HL-60/S4 treated with phorbol 12-myristate 13-acetate at 8.2 ng/mL for 4 days and 3 days (cell line): Measurements from ENCODE around the gene SLC28A1.

ENCODE experiments used
- in situ Hi-C: fragments of 300-500 bp; cut with MboI; formaldehyde crosslinking; loops from 2 replicates; pipeline ENCODE4 v1.15.0; 2022; ENCODE audit warnings: low sequenced_read_pairs

The SLC28A1 gene

GRCh38 chr15:84885801-84886200, 1.3 kb downstream of the SLC28A1 start:
- in situ Hi-C loops = no loop called here

DNA sequence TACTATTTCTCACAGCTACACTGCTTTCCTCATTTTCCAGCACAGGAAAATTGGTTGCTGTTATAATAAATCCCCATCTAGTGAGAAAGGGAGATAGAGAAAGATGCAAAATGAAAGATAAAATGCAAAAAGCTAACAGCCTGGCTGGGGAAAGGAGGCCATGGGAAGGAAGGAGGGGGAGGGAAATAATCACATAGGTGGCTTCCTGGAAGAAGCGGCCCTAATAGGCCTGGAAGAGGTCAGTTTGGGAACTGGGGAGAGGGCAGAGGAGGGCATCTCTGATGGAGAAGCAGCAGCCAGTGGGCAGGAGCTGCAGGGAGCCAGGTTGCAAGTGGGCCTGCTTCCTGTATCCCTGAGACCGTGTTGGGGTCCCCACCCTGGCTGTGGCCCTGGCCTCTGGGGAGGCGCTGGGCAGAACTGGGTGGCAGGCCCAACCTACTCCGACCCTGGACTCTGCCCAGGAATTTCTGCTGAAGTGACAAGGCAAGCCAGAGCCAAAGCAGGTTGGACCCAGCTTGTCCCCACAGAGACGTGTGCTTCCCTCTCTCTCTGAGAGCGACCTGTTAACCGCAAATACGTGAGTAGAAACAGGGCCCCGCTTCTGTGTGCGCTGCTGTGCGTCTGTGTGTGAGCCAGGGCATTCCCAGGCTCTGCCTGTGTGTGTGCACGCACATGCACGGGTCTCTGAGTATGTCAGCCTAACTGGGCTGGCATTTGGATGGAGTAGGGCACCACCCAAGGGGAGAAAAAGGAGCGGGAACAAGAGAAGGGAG, 1.9 kb downstream of the SLC28A1 start:
- in situ Hi-C loops = no loop called here

GRCh38 chr15:84886984-84887299, 2.5 kb downstream of the SLC28A1 start:
- in situ Hi-C loops = no loop called here

DNA sequence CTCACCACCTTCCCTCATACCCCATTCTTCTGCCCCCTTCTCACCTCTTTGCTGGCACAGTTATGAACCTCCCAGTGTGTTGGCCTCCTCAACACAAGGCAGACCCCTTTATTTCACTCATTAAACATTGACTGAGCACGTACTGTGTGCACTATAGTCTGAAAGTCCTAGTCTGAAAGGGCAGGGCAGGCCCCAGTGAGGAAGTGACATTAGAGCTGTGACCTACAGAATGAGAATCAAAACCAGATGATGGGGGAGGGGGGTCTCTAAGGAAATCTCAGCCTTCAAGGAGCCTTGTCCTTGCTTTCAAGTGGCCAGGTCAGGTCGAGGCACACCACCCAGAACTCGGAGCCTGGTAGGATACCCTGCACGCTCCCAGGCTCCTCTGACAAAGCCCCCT, 3.5 kb downstream of the SLC28A1 start:
- in situ Hi-C loops = no loop called here

DNA sequence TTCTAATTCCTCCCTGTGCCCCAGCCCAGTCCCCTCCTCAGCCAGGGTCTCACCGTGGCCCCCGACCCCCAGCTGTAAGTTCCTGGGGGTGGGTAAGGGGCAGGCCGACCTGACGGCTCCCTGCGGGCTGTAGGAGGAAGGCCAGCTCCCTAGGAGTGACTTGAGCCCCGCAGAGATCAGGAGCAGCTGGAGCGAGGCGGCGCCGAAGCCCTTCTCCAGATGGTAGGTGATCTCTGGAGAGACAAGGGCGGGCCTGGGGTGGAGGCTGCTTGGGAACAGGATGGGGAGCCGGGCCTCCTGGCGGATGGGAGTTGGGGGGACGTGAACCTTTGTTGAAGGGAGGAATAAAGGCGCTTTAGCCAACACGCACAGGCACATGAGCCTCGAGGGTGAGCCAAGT, 4.2 kb downstream of the SLC28A1 start:
- in situ Hi-C loops = no loop called here

DNA sequence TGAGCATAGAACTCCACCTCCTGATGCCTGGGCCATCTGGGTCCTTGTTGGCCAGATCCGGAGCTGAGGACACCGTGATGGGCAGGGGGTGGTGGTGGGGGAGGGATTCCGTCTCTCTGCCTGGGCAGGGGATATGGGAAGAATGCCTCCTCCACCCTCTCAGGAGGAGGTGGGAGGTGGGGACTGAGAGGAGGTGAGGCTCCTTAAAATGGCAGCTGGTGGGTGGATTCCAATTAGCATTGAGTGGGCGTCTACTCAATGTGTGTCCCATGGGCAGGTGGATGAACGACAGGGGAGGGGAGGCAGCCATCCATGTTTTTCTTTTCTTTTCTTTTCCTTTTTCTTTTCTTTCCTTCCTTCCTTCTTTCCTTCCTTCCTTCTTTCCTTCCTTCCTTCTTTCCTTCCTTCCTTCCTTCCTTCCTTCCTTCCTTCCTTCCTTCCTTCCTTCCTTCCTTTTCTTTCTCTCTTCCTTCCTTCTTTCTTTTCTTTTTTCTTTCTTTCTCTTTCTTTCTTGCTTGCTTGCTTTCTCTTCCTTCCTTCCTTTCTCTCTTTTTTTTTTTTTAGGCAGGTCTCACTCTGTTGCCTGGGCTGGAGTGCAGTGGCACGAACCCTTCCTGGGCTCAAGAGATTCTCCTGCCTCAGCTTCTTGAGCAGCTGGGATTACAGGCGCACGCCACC, 5.0 kb downstream of the SLC28A1 start:
- in situ Hi-C loops = no loop called here

- in situ Hi-C loops = no loop called here
Measured at GRCh38 chr15:84889991-84890669, 5.7 kb downstream of the SLC28A1 start.

- in situ Hi-C loops = no loop called here
Measured at GRCh38 chr15:84890670-84891162, 6.3 kb downstream of the SLC28A1 start.

GRCh38 chr15:84891339-84891738, 6.9 kb downstream of the SLC28A1 start:
- in situ Hi-C loops = no loop called here

- in situ Hi-C loops = no loop called here
Measured at GRCh38 chr15:84892786-84893307, 8.4 kb downstream of the SLC28A1 start.

DNA sequence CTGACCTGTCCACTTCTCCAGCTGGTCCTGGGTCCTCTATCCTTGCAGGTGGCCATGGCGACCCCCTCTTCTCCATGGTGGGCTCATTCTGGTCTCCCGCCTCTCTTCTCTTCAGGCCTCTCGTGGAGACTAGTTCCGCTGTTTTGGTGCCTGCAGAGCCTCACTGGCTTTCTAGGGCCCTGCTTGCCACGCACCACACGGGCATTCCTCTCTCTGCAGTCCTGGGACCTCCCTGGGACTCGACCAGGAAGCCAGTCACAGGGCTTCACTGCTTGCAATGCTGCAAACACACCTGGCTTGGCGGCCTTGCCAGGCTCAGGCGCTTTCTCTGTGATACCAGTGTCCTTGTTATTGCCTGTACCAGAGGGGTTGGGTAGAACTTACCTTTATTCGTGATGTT, 9.1 kb downstream of the SLC28A1 start:
- in situ Hi-C loops = no loop called here

DNA sequence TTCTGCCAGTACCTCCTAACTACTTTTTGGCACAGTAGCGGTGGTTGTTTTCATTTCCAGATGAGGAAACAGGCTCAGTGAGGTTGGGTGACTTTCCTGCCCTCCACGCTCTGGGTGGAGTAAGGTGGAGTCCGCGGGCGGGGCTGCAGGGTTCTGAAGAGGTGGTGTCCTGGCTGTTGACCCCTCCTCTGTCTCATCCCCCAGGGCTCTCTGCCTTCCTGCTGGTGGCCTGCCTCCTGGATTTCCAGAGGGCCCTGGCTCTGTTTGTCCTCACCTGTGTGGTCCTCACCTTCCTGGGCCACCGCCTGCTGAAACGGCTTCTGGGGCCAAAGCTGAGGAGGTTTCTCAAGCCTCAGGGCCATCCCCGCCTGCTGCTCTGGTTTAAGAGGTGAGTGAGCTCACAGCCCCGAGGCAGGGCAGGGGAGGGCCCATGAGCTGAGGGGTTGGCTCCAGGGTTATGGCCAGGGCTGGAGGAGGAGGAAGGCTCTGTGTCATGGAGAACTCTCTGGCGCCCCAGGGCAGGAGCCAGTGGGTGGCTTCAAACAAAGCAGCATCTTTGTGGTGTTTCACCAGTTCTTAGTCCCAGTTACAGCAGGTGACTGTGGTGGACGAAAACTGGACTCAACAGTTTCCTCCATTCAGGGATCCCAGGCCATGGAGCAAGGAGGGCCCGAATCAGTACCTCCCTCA, 10.4 kb downstream of the SLC28A1 start:
- in situ Hi-C loops = no loop called here

DNA sequence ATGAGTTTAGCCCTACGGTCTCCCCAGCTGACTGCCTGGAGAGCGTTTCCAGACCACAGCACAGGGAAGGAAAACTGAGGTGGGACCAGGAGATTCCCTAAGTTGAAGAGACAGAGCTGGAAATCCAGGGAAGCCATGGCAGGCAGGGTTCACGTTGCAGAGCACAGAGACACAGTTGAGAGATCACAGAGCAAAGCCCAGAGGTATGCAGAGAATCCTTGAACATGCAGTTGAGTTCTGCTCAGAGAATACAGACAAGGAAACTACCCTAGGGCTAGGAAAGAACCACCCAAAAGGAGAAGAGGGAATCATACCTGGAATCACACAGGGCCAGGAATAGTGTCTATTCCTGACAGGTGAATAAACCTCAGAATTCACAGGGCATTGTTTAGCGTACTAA, 14.3 kb downstream of the SLC28A1 start:
- in situ Hi-C loops = no loop called here

GRCh38 chr15:84899750-84900149, 15.3 kb downstream of the SLC28A1 start:
- in situ Hi-C loops = no loop called here

- in situ Hi-C loops = no loop called here
Measured at GRCh38 chr15:84901540-84901939, 17.1 kb downstream of the SLC28A1 start.

DNA sequence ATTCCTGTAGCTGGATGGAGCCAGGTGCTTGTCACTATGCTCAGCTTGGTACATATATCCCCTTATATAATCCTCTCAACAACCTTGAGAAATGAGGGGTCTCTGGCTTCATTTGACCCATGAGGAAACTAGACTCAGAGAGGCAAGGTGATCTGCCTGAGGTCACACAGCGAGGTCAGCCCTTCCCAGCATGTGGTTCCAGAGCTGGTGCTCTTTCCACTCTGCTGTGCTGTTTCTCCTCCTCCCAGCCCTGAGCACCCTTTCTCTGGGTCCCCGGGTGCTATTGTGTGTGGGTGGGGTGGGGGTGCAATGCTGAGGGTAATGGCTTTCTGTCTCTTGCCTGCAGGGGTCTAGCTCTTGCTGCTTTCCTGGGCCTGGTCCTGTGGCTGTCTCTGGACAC, 19.3 kb downstream of the SLC28A1 start:
- in situ Hi-C loops = no loop called here

DNA sequence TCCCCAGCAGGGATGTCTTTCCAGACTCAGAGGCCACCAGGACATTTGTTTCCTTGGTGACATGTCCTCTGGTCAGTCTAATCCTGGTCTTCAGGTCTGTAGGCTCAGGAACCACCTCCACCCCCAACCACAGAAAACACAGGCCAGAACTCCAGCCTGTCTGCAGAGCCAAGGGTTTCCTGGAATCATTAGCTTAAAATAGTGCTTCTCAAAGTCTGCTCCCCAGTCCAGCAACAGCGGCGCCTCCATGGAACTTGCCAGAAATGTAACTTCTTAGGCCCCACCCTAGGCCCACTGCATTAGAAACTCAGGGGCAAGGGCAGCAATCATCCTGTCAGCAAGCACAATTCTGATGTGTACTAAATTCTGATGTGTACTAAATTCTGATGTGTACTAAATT, 20.0 kb downstream of the SLC28A1 start:
- in situ Hi-C loops = no loop called here

- in situ Hi-C loops = no loop called here
Measured at GRCh38 chr15:84905016-84905916, 20.8 kb downstream of the SLC28A1 start.

- in situ Hi-C loops = no loop called here
Measured at GRCh38 chr15:84907731-84908130, 23.3 kb downstream of the SLC28A1 start.

DNA sequence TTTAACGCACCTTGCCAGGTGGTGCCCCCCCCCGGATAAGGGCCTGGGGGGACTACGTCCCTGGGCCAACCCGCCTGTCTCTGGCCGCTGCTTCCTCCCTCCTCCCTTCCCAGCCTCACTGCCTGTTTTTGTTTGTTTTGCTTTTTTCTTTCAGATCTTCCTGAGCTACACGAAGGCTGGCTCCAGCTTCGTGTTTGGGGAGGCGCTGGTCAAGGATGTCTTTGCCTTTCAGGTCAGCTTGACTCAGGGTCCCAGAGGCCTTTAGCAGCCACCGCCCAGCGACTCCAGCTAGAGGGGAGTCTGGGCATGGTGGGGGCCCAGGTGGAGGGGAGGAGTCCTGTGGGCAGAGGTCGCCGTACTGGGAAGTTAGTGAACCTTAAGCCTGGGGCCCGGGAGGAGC, 24.1 kb downstream of the SLC28A1 start:
- in situ Hi-C loops = no loop called here
